ENCODE results near the gene KCNQ1. TPM values are rescaled to one million over a fixed set of nuclear protein-coding genes. Genes with fewer than 3 reads are reported as not detected.

Gene KCNQ1
- total RNA-seq, 1 experiment from 2014 or later, result not detected

- Histone ChIP-seq H3K36me3 (peaks cover 32% of the 10 kb centered on the region), H3K27me3 (no peaks in the 10 kb centered on the region), H3K27ac (no peak overlapping the region), H3K4me3 (no peak overlapping the region), H3K9me3 (replicated peaks) (peaks cover 24% of the 10 kb centered on the region), H3K4me1 (peaks cover 45% of the 10 kb centered on the region)
- DNase-seq, result peak in 1 of 2 experiments; percentile 22
Observed at GRCh38 chr11:2657697-2658284, 213.0 kb downstream of the KCNQ1 start.

- Histone ChIP-seq H3K4me3 (no peak overlapping the region), H3K9me3 (replicated peaks) (peaks cover 22% of the 10 kb centered on the region), H3K36me3 (peaks cover 55% of the 10 kb centered on the region)
Observed at GRCh38 chr11:2660357-2660939, 215.6 kb downstream of the KCNQ1 start.

GRCh38 chr11:2661173-2662023 lies 216.6 kb downstream of the KCNQ1 start:
- no peak for DNase-seq
- Histone ChIP-seq H3K4me3 (no peak overlapping the region), H3K27ac (peak overlapping the region; percentile 87), H3K27me3 (no peaks in the 10 kb centered on the region), H3K36me3 (peaks cover 64% of the 10 kb centered on the region), H3K4me1 (peaks cover 27% of the 10 kb centered on the region), H3K9me3 (replicated peaks) (peaks cover 22% of the 10 kb centered on the region)

More at GRCh38 chr11:2660357-2660939, 215.6 kb downstream of the KCNQ1 start:
- H3K4me1 ChIP-seq, result peaks cover 33% of the 10 kb centered on the region
- no peak overlapping the region for H3K27ac ChIP-seq
- no peak for DNase-seq
- no peaks in the 10 kb centered on the region for H3K27me3 ChIP-seq

GRCh38 chr11:2662024-2662312 lies 217.2 kb downstream of the KCNQ1 start:
- Histone ChIP-seq H3K4me1 (peaks cover 21% of the 10 kb centered on the region), H3K36me3 (peaks cover 69% of the 10 kb centered on the region), H3K4me3 (no peak overlapping the region), H3K27ac (peak overlapping the region; percentile 87), H3K27me3 (no peaks in the 10 kb centered on the region), H3K9me3 (replicated peaks) (peaks cover 22% of the 10 kb centered on the region)
- no peak for DNase-seq

- Histone ChIP-seq H3K36me3 (peaks cover 73% of the 10 kb centered on the region), H3K4me3 (no peak overlapping the region), H3K27me3 (no peaks in the 10 kb centered on the region), H3K4me1 (peaks cover 20% of the 10 kb centered on the region), H3K27ac (peak overlapping the region; percentile 87), H3K9me3 (replicated peaks) (peaks cover 22% of the 10 kb centered on the region)
- DNase-seq, result peak; percentile 84 to 87
Observed at GRCh38 chr11:2662430-2663299, 217.9 kb downstream of the KCNQ1 start.

GRCh38 chr11:2663506-2663905 lies 218.7 kb downstream of the KCNQ1 start:
- Histone ChIP-seq H3K9me3 (replicated peaks) (peaks cover 22% of the 10 kb centered on the region), H3K36me3 (peaks cover 82% of the 10 kb centered on the region), H3K27me3 (no peaks in the 10 kb centered on the region), H3K4me1 (peaks cover 20% of the 10 kb centered on the region), H3K27ac (peak overlapping the region; percentile 87), H3K4me3 (no peak overlapping the region)
- no peak for DNase-seq

- Histone ChIP-seq H3K9me3 (replicated peaks) (peaks cover 22% of the 10 kb centered on the region), H3K27ac (no peak overlapping the region), H3K36me3 (peaks cover 86% of the 10 kb centered on the region), H3K27me3 (no peaks in the 10 kb centered on the region), H3K4me1 (peaks cover 20% of the 10 kb centered on the region), H3K4me3 (no peak overlapping the region)
- no peak for DNase-seq
Observed at GRCh38 chr11:2663915-2664314, 219.1 kb downstream of the KCNQ1 start.

- H3K36me3 ChIP-seq, result peaks cover 88% of the 10 kb centered on the region
- H3K4me3 ChIP-seq, result no peak overlapping the region
- no peak for DNase-seq
- H3K4me1 ChIP-seq, result peaks cover 20% of the 10 kb centered on the region
- no peaks in the 10 kb centered on the region for H3K27me3 ChIP-seq
- H3K9me3 ChIP-seq (replicated peaks), result peaks cover 21% of the 10 kb centered on the region
- H3K27ac ChIP-seq, result no peak overlapping the region
Observed at GRCh38 chr11:2664376-2664775, 219.6 kb downstream of the KCNQ1 start.

- DNase-seq, result no peak
- Histone ChIP-seq H3K27me3 (no peaks in the 10 kb centered on the region), H3K4me1 (peaks cover 20% of the 10 kb centered on the region), H3K27ac (no peak overlapping the region), H3K4me3 (no peak overlapping the region), H3K9me3 (replicated peaks) (peaks cover 15% of the 10 kb centered on the region), H3K36me3 (peaks cover 88% of the 10 kb centered on the region)
Observed at GRCh38 chr11:2664791-2665525, 220.2 kb downstream of the KCNQ1 start.

GRCh38 chr11:2665526-2666400 lies 221.0 kb downstream of the KCNQ1 start:
- Histone ChIP-seq H3K27ac (no peak overlapping the region), H3K9me3 (replicated peaks) (peaks cover 7% of the 10 kb centered on the region), H3K27me3 (no peaks in the 10 kb centered on the region), H3K4me1 (peaks cover 20% of the 10 kb centered on the region), H3K36me3 (peaks cover 88% of the 10 kb centered on the region), H3K4me3 (no peak overlapping the region)
- no peak for DNase-seq

GRCh38 chr11:2666401-2666741 lies 221.6 kb downstream of the KCNQ1 start:
- no peak overlapping the region for H3K27ac ChIP-seq
- H3K4me1 ChIP-seq, result peaks cover 20% of the 10 kb centered on the region

GRCh38 chr11:2666828-2667570 lies 222.2 kb downstream of the KCNQ1 start:
- Histone ChIP-seq H3K36me3 (peaks cover 89% of the 10 kb centered on the region), H3K9me3 (replicated peaks) (0 out of 2 replicates have a peak, but pooled peaks cover 3% of the 10 kb centered on the region), H3K4me3 (no peak overlapping the region), H3K4me1 (peaks cover 16% of the 10 kb centered on the region), H3K27me3 (no peaks in the 10 kb centered on the region), H3K27ac (no peak overlapping the region)
- no peak for DNase-seq

More at GRCh38 chr11:2666401-2666741, 221.6 kb downstream of the KCNQ1 start:
- Histone ChIP-seq H3K4me3 (no peak overlapping the region), H3K36me3 (peaks cover 89% of the 10 kb centered on the region), H3K9me3 (replicated peaks) (0 out of 2 replicates have a peak, but pooled peaks cover 3% of the 10 kb centered on the region), H3K27me3 (no peaks in the 10 kb centered on the region)
- DNase-seq, result no peak

GRCh38 chr11:2667940-2668339 lies 223.1 kb downstream of the KCNQ1 start:
- Histone ChIP-seq H3K27me3 (no peaks in the 10 kb centered on the region), H3K4me1 (peaks cover 9% of the 10 kb centered on the region), H3K36me3 (peaks cover 96% of the 10 kb centered on the region), H3K27ac (no peak overlapping the region), H3K4me3 (no peak overlapping the region), H3K9me3 (replicated peaks) (0 out of 2 replicates have a peak, but pooled peaks cover 3% of the 10 kb centered on the region)
- no peak for DNase-seq
